ENCODE data around the gene PRR5L.

PRR5L gene

DNA sequence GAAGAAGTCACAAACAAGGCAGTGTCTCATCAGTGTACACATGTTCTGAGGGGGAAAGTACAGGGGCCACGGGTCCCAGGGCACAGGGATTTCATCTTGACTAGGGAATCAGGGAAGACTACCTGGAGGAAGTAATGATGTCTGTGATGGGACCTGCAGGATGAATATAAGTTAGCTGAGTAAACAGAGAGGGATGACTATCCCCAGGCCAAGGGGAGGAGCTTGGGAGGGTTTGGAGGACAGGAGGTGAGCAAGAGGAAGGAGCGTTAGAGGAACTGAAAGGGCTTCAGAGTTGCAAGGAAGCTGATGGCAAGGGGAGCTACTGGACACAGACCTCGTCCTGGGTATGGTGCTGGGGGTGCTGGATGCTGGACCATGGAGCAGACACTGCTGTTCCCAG is 157.6 kb downstream of the PRR5L start:
- no peak for TF ChIP-seq EZH2phosphoT487 (conservative IDR thresholded peaks at IDR 0.05; ENCODE audit: low read length)
- TF ChIP-seq, protein P1, sequence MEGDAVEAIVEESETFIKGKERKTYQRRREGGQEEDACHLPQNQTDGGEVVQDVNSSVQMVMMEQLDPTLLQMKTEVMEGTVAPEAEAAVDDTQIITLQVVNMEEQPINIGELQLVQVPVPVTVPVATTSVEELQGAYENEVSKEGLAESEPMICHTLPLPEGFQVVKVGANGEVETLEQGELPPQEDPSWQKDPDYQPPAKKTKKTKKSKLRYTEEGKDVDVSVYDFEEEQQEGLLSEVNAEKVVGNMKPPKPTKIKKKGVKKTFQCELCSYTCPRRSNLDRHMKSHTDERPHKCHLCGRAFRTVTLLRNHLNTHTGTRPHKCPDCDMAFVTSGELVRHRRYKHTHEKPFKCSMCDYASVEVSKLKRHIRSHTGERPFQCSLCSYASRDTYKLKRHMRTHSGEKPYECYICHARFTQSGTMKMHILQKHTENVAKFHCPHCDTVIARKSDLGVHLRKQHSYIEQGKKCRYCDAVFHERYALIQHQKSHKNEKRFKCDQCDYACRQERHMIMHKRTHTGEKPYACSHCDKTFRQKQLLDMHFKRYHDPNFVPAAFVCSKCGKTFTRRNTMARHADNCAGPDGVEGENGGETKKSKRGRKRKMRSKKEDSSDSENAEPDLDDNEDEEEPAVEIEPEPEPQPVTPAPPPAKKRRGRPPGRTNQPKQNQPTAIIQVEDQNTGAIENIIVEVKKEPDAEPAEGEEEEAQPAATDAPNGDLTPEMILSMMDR (IDR thresholded peaks at IDR 0.05; ENCODE audit: insufficient read depth, low read length, poor library complexity, severe bottlenecking), result no peak
- H3K4me2 ChIP-seq (ENCODE audit: low read depth, low read length, poor library complexity, severe bottlenecking), result no peak overlapping the region
- no peaks in the 10 kb centered on the region for H3K9me2 ChIP-seq (replicated peaks; ENCODE audit: insufficient read depth, low read length)
- H4K20me1 ChIP-seq (ENCODE audit: low read depth, low read length), result no peaks in the 10 kb centered on the region
- H3F3A ChIP-seq (ENCODE audit: insufficient read depth), result no peaks in the 10 kb centered on the region
- no peak overlapping the region for H3K4me3 ChIP-seq (ENCODE audit: insufficient read depth, low read length, poor library complexity, severe bottlenecking)
- no peaks in the 10 kb centered on the region for H3K36me3 ChIP-seq (ENCODE audit: low read length)
- no peaks in the 10 kb centered on the region for H3K9me3 ChIP-seq (ENCODE audit: insufficient read depth, low read length)
- no peaks in the 10 kb centered on the region for H3K27me3 ChIP-seq (ENCODE audit: low read length)
- H3K79me2 ChIP-seq (ENCODE audit: insufficient read depth, low read length), result no peaks in the 10 kb centered on the region
- no peak overlapping the region for H2AFZ ChIP-seq (ENCODE audit: low read depth, low read length, severe bottlenecking)
- H3K27ac ChIP-seq (ENCODE audit: low read depth, low read length), result no peak overlapping the region
- no peak overlapping the region for H3K9ac ChIP-seq (ENCODE audit: low read length)

DNA sequence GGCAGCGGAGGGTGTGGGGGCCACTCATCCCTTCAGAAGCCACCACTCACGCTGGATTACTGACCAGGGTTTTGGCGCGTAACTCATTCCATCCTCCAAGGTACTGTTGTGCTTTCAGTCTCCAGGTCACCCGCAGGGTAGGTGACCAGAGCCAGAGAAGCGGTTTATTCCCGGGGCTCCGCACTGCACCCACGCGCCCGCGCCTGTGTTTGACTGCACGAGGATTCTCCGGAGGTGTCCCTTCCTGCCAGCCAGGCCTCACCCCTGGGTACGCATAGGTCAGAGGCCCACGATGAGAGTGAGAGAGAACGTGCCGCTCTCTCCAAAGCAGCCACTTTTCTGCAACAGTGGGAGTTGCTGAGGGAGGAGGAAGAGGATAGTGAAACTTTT is 158.5 kb downstream of the PRR5L start:
- Histone ChIP-seq H3K9ac (ENCODE audit: low read length) (no peak overlapping the region), H3K9me3 (ENCODE audit: insufficient read depth, low read length) (no peaks in the 10 kb centered on the region), H2AFZ (ENCODE audit: low read depth, low read length, severe bottlenecking) (no peak overlapping the region), H3K4me3 (ENCODE audit: insufficient read depth, low read length, poor library complexity, severe bottlenecking) (no peak overlapping the region), H3K9me2 (replicated peaks; ENCODE audit: insufficient read depth, low read length) (no peaks in the 10 kb centered on the region), H4K20me1 (ENCODE audit: low read depth, low read length) (no peaks in the 10 kb centered on the region), H3K27me3 (ENCODE audit: low read length) (no peaks in the 10 kb centered on the region), H3K4me2 (ENCODE audit: low read depth, low read length, poor library complexity, severe bottlenecking) (no peak overlapping the region), H3K36me3 (ENCODE audit: low read length) (no peaks in the 10 kb centered on the region), H3K27ac (ENCODE audit: low read depth, low read length) (no peak overlapping the region), H3K79me2 (ENCODE audit: insufficient read depth, low read length) (no peaks in the 10 kb centered on the region), H3F3A (ENCODE audit: insufficient read depth) (no peaks in the 10 kb centered on the region)
- TF ChIP-seq EZH2phosphoT487 (conservative IDR thresholded peaks at IDR 0.05; ENCODE audit: low read length), result no peak
- TF ChIP-seq, protein P1 (IDR thresholded peaks at IDR 0.05; ENCODE audit: insufficient read depth, low read length, poor library complexity, severe bottlenecking), result no peak

DNA sequence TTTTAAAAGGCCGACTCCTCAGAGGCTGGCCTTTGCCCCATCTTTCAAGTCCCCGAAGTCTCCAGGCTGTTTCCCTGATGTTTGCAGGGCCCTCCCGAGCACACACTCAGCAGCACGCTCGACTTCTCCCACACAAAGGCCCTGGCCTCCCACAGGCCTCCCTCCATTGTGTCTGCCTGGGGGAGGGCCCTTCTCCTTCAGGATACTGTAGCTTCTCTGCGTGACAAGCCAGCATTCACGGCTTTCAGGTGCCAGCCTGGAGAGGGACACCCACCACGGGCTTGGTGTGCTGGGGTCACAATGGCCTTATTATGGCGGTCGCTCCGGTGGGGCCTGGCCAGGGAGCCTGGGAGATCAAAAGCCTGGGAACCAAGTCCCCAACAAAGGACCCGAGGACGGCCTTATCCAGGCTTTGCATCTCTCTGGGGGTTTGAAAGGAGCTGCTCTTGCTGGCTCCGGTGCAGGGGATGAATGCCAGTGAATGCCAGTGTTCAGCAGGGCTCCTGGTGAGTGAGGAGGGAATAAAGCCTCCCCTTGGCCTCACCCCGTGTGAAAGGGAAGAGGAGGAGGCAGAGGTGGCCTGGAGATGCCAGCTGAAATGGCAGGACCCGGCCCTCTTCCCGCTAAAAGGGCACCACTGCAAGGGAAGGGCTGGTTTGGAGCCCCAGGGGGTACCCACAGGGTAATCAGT is 159.0 kb downstream of the PRR5L start:
- TF ChIP-seq, protein P1 (IDR thresholded peaks at IDR 0.05; ENCODE audit: insufficient read depth, low read length, poor library complexity, severe bottlenecking), result no peak
- no peak for TF ChIP-seq EZH2phosphoT487 (conservative IDR thresholded peaks at IDR 0.05; ENCODE audit: low read length)
- H3K36me3 ChIP-seq (ENCODE audit: low read length), result no peaks in the 10 kb centered on the region
- H3K79me2 ChIP-seq (ENCODE audit: insufficient read depth, low read length), result no peaks in the 10 kb centered on the region
- no peak overlapping the region for H3K4me2 ChIP-seq (ENCODE audit: low read depth, low read length, poor library complexity, severe bottlenecking)
- no peaks in the 10 kb centered on the region for H3K9me2 ChIP-seq (replicated peaks; ENCODE audit: insufficient read depth, low read length)
- no peak overlapping the region for H3K4me3 ChIP-seq (ENCODE audit: insufficient read depth, low read length, poor library complexity, severe bottlenecking)
- H3K27ac ChIP-seq (ENCODE audit: low read depth, low read length), result no peak overlapping the region
- no peaks in the 10 kb centered on the region for H3K27me3 ChIP-seq (ENCODE audit: low read length)
- H4K20me1 ChIP-seq (ENCODE audit: low read depth, low read length), result no peaks in the 10 kb centered on the region
- no peaks in the 10 kb centered on the region for H3K9me3 ChIP-seq (ENCODE audit: insufficient read depth, low read length)
- H3K9ac ChIP-seq (ENCODE audit: low read length), result no peak overlapping the region
- no peak overlapping the region for H2AFZ ChIP-seq (ENCODE audit: low read depth, low read length, severe bottlenecking)
- H3F3A ChIP-seq (ENCODE audit: insufficient read depth), result no peaks in the 10 kb centered on the region

Measured in SU-DHL-6 (cell line).